ENCODE data around the gene FTSJ3. TPM values are rescaled to one million over a fixed set of nuclear protein-coding genes. Genes with fewer than 3 reads are reported as not detected.

Gene FTSJ3
- total and polyA plus RNA-seq, 2 experiments from 2014 or later = 29.2 to 61.5 TPM

GRCh38 chr17:63833741-63834373, 6.4 kb upstream of the FTSJ3 start:
- no peaks in the 10 kb centered on the region for H3K9me2 ChIP-seq (ENCODE audit: insufficient read depth)
- no peaks in the 10 kb centered on the region for H3K27me3 ChIP-seq (ENCODE audit: insufficient read depth)
- peaks cover 36% of the 10 kb centered on the region for H3K36me3 ChIP-seq (ENCODE audit: insufficient read depth)
- H3K4me3 Mint-ChIP-seq = no peak overlapping the region
- ATAC-seq (no peak), DNase-seq (ENCODE audit: low spot score) (no peak)
- H3K36me3 Mint-ChIP-seq (ENCODE audit: low read depth) = peaks cover 81% of the 10 kb centered on the region
- peaks cover 13% of the 10 kb centered on the region; the same call in 1 of the 2 replicates for H3F3A ChIP-seq (replicated peaks; ENCODE audit: low read depth)
- H2AFZ ChIP-seq = no peak overlapping the region
- H3K4me3 ChIP-seq = no peak overlapping the region
- H3K27ac Mint-ChIP-seq = 0 out of 2 replicates have a peak overlapping the region, but pooled peaks have one; percentile 15
- peaks cover 9% of the 10 kb centered on the region; the same call in 1 of the 2 replicates for H3K4me1 ChIP-seq (ENCODE audit: insufficient read depth)
- H3K27ac ChIP-seq (ENCODE audit: low read depth) = no peak overlapping the region
- no peak overlapping the region for H3K4me2 ChIP-seq
- peaks cover 12% of the 10 kb centered on the region for H4K20me1 ChIP-seq (replicated peaks; ENCODE audit: insufficient read depth)
- TF ChIP-seq STAT1 (IDR thresholded peaks at IDR 0.05; ENCODE audit: unreplicated experiment) = no peak
- TF ChIP-seq CREB1 (CRISPR knock-in tag; IDR thresholded peaks at IDR 0.05; ENCODE audit: low read depth) = no peak
- TF ChIP-seq, protein P1, sequence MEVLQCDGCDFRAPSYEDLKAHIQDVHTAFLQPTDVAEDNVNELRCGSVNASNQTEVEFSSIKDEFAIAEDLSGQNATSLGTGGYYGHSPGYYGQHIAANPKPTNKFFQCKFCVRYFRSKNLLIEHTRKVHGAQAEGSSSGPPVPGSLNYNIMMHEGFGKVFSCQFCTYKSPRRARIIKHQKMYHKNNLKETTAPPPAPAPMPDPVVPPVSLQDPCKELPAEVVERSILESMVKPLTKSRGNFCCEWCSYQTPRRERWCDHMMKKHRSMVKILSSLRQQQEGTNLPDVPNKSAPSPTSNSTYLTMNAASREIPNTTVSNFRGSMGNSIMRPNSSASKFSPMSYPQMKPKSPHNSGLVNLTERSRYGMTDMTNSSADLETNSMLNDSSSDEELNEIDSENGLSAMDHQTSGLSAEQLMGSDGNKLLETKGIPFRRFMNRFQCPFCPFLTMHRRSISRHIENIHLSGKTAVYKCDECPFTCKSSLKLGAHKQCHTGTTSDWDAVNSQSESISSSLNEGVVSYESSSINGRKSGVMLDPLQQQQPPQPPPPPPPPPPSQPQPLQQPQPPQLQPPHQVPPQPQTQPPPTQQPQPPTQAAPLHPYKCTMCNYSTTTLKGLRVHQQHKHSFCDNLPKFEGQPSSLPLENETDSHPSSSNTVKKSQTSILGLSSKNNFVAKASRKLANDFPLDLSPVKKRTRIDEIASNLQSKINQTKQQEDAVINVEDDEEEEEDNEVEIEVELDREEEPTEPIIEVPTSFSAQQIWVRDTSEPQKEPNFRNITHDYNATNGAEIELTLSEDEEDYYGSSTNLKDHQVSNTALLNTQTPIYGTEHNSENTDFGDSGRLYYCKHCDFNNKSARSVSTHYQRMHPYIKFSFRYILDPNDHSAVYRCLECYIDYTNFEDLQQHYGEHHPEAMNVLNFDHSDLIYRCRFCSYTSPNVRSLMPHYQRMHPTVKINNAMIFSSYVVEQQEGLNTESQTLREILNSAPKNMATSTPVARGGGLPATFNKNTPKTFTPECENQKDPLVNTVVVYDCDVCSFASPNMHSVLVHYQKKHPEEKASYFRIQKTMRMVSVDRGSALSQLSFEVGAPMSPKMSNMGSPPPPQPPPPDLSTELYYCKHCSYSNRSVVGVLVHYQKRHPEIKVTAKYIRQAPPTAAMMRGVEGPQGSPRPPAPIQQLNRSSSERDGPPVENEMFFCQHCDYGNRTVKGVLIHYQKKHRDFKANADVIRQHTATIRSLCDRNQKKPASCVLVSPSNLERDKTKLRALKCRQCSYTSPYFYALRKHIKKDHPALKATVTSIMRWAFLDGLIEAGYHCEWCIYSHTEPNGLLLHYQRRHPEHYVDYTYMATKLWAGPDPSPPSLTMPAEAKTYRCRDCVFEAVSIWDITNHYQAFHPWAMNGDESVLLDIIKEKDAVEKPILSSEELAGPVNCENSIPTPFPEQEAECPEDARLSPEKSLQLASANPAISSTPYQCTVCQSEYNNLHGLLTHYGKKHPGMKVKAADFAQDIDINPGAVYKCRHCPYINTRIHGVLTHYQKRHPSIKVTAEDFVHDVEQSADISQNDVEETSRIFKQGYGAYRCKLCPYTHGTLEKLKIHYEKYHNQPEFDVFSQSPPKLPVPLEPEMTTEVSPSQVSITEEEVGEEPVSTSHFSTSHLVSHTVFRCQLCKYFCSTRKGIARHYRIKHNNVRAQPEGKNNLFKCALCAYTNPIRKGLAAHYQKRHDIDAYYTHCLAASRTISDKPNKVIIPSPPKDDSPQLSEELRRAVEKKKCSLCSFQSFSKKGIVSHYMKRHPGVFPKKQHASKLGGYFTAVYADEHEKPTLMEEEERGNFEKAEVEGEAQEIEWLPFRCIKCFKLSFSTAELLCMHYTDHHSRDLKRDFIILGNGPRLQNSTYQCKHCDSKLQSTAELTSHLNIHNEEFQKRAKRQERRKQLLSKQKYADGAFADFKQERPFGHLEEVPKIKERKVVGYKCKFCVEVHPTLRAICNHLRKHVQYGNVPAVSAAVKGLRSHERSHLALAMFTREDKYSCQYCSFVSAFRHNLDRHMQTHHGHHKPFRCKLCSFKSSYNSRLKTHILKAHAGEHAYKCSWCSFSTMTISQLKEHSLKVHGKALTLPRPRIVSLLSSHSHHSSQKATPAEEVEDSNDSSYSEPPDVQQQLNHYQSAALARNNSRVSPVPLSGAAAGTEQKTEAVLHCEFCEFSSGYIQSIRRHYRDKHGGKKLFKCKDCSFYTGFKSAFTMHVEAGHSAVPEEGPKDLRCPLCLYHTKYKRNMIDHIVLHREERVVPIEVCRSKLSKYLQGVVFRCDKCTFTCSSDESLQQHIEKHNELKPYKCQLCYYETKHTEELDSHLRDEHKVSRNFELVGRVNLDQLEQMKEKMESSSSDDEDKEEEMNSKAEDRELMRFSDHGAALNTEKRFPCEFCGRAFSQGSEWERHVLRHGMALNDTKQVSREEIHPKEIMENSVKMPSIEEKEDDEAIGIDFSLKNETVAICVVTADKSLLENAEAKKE (CRISPR knock-in tag; IDR thresholded peaks at IDR 0.05) = no peak
- TF ChIP-seq, protein P2, sequence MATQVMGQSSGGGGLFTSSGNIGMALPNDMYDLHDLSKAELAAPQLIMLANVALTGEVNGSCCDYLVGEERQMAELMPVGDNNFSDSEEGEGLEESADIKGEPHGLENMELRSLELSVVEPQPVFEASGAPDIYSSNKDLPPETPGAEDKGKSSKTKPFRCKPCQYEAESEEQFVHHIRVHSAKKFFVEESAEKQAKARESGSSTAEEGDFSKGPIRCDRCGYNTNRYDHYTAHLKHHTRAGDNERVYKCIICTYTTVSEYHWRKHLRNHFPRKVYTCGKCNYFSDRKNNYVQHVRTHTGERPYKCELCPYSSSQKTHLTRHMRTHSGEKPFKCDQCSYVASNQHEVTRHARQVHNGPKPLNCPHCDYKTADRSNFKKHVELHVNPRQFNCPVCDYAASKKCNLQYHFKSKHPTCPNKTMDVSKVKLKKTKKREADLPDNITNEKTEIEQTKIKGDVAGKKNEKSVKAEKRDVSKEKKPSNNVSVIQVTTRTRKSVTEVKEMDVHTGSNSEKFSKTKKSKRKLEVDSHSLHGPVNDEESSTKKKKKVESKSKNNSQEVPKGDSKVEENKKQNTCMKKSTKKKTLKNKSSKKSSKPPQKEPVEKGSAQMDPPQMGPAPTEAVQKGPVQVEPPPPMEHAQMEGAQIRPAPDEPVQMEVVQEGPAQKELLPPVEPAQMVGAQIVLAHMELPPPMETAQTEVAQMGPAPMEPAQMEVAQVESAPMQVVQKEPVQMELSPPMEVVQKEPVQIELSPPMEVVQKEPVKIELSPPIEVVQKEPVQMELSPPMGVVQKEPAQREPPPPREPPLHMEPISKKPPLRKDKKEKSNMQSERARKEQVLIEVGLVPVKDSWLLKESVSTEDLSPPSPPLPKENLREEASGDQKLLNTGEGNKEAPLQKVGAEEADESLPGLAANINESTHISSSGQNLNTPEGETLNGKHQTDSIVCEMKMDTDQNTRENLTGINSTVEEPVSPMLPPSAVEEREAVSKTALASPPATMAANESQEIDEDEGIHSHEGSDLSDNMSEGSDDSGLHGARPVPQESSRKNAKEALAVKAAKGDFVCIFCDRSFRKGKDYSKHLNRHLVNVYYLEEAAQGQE (IDR thresholded peaks at IDR 0.05; ENCODE audit: unreplicated experiment) = no peak
- no peak for TF ChIP-seq EZH2 (IDR thresholded peaks at IDR 0.05; ENCODE audit: low read depth, unreplicated experiment)
- TF ChIP-seq EZH2phosphoT487 (IDR thresholded peaks at IDR 0.05; ENCODE audit: unreplicated experiment) = no peak
- H3K9me3 Mint-ChIP-seq = no peaks in the 10 kb centered on the region
- peaks cover 25% of the 10 kb centered on the region for H3K27me3 Mint-ChIP-seq (ENCODE audit: insufficient read depth, low read depth, poor library complexity)
- peaks cover 28% of the 10 kb centered on the region for H3K79me2 ChIP-seq (replicated peaks; ENCODE audit: insufficient read depth)
- peaks cover 17% of the 10 kb centered on the region for H3K4me1 Mint-ChIP-seq
